ENCODE data around the gene MYO18B.

DNA sequence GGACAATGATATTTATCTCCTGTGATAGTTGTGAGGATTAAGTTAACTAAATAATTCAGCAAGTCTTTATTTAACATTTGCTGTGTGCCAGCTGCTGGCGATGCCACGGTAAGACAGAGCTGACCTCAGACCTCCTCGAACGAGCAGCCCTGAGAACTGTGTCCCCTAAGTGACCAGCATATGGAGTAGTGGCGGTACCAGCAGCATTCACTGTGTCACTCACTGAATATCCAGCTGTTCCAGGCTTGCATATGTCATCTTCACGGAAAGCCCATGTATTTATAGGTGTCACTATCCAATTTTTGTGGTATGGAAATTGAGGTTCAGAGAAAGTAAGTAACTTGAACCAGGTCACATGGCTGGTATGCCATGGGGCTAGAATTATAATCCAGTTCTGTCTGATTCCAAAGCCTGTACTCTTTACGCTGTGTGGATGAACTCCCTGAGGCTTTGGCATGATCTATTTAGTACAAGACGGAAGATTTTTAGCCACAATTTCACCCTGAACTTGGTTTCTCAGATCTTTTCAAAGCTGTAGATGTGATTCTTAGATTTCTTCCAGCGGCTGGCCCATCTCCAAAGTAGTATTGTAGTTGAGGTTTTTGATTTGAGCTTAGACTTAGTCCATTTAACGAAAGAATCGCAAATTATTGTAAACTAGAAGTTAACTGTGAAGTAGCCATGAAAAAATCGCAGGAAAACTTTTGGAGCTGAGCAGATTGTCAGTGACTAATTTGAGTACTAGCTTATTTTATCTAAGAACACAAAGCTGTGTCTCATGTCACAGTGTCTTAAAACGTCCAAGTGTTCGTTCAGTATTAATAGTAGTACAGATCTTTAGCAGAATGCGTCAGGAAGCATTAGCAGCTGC lies 49.4 kb upstream of the MYO18B start:
- TF ChIP-seq, protein P1, sequence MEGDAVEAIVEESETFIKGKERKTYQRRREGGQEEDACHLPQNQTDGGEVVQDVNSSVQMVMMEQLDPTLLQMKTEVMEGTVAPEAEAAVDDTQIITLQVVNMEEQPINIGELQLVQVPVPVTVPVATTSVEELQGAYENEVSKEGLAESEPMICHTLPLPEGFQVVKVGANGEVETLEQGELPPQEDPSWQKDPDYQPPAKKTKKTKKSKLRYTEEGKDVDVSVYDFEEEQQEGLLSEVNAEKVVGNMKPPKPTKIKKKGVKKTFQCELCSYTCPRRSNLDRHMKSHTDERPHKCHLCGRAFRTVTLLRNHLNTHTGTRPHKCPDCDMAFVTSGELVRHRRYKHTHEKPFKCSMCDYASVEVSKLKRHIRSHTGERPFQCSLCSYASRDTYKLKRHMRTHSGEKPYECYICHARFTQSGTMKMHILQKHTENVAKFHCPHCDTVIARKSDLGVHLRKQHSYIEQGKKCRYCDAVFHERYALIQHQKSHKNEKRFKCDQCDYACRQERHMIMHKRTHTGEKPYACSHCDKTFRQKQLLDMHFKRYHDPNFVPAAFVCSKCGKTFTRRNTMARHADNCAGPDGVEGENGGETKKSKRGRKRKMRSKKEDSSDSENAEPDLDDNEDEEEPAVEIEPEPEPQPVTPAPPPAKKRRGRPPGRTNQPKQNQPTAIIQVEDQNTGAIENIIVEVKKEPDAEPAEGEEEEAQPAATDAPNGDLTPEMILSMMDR (IDR thresholded peaks at IDR 0.05; ENCODE audit: low read length), result no peak
- TF ChIP-seq EZH2phosphoT487 (IDR thresholded peaks at IDR 0.05; ENCODE audit: low read length), result no peak
